Body of pancreas (tissue), 4 donors: Measurements from ENCODE around the gene MBP.

Source experiments
- POLR2A ChIP-seq, 3 donors: fragments of 450-650 bp; IDR thresholded peaks; one replicate each; pipeline ENCODE4 v1.6.1; 2016; ENCODE audit warnings: antibody characterized with exemption in 3 of 3, mild to moderate bottlenecking in 2 of 3
- TF ChIP-seq, protein P1 (sequence below), 7 experiments: fragments of 450-650 bp in 4 of 7; fragments of 200-600 bp in 3 of 7; sonication (generic) in 3 of 7; IDR thresholded peaks; one replicate each; pipeline ENCODE4 v1.5.1; 2016 to 2019; ENCODE audit warnings: antibody characterized with exemption in 7 of 7

GRCh38 chr18:77140439-77141109 is 8.0 kb upstream of the MBP start:
- TF ChIP-seq POLR2A (IDR thresholded peaks at IDR 0.05) = no peak
- TF ChIP-seq, protein P1, sequence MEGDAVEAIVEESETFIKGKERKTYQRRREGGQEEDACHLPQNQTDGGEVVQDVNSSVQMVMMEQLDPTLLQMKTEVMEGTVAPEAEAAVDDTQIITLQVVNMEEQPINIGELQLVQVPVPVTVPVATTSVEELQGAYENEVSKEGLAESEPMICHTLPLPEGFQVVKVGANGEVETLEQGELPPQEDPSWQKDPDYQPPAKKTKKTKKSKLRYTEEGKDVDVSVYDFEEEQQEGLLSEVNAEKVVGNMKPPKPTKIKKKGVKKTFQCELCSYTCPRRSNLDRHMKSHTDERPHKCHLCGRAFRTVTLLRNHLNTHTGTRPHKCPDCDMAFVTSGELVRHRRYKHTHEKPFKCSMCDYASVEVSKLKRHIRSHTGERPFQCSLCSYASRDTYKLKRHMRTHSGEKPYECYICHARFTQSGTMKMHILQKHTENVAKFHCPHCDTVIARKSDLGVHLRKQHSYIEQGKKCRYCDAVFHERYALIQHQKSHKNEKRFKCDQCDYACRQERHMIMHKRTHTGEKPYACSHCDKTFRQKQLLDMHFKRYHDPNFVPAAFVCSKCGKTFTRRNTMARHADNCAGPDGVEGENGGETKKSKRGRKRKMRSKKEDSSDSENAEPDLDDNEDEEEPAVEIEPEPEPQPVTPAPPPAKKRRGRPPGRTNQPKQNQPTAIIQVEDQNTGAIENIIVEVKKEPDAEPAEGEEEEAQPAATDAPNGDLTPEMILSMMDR (IDR thresholded peaks at IDR 0.05) = no peak
